Fibroblast of gingiva (primary cell): ENCODE data around the gene FETUB.
"Not testable (repeated sequence)": the region's sequence is repeated elsewhere in the genome, so short reads cannot be mapped to it uniquely, and the experiment has no call there.

Experiments used
- DNase-seq: peaks from one replicate; pipeline ENCODE4 v3.0.0-alpha.2; 2011; ENCODE audit warnings: low read depth

FETUB gene

GRCh38 chr3:186678604-186679003, 38.4 kb downstream of the FETUB start:
- no peak for DNase-seq

GRCh38 chr3:186679151-186679550, 39.0 kb downstream of the FETUB start:
- no peak for DNase-seq

- no peak for DNase-seq
Observed at GRCh38 chr3:186680869-186681268, 40.7 kb downstream of the FETUB start.

GRCh38 chr3:186682812-186683211, 42.6 kb downstream of the FETUB start:
- DNase-seq, result no peak

GRCh38 chr3:186683979-186684378, 43.8 kb downstream of the FETUB start:
- no peak for DNase-seq

GRCh38 chr3:186686475-186686874, 46.3 kb downstream of the FETUB start:
- DNase-seq, result not testable (repeated sequence)

GRCh38 chr3:186687120-186687651, 47.0 kb downstream of the FETUB start:
- no peak for DNase-seq

GRCh38 chr3:186690304-186690703, 50.1 kb downstream of the FETUB start:
- not testable (repeated sequence) for DNase-seq

GRCh38 chr3:186691676-186692075, 51.5 kb downstream of the FETUB start:
- no peak for DNase-seq

- DNase-seq, result no peak
Observed at GRCh38 chr3:186693843-186694242, 53.6 kb downstream of the FETUB start.

- no peak for DNase-seq
Observed at GRCh38 chr3:186694288-186695032, 54.3 kb downstream of the FETUB start.

- DNase-seq, result no peak
Observed at GRCh38 chr3:186696522-186696921, 56.3 kb downstream of the FETUB start.

- DNase-seq, result no peak
Observed at GRCh38 chr3:186697510-186697909, 57.3 kb downstream of the FETUB start.

GRCh38 chr3:186700267-186700666, 60.1 kb downstream of the FETUB start:
- DNase-seq, result no peak

- not testable (repeated sequence) for DNase-seq
Observed at GRCh38 chr3:186702451-186702850, 62.3 kb downstream of the FETUB start.
